Spinal cord (tissue), 10 donors: ENCODE measurements around the gene HAT1. TPM values are rescaled to one million over a fixed set of nuclear protein-coding genes. Genes with fewer than 3 reads are reported as not detected.
"Not testable (repeated sequence)": the region's sequence is repeated elsewhere in the genome, so short reads cannot be mapped to it uniquely, and the experiment has no call there.

ENCODE experiments used
- DNase-seq, 6 donors: peaks; one replicate each; pipeline versions ENCODE4 v3.0.0 to v3.0.0-alpha.2; 2013 to 2015; ENCODE audit warnings: low spot score in 6 of 6, low read depth in 4 of 6
- H3K27ac ChIP-seq: one replicate; pipeline ENCODE4 v1.5.1; 2013; ENCODE audit warnings: low read depth, low read length, control low read depth
- H3K27me3 ChIP-seq: one replicate; pipeline ENCODE4 v1.6.1; 2013; ENCODE audit warnings: low read length; ENCODE audit not compliant: control insufficient read depth, insufficient read depth
- H3K36me3 ChIP-seq: one replicate; pipeline ENCODE4 v1.6.1; 2013; ENCODE audit warnings: low read length; ENCODE audit not compliant: control insufficient read depth, insufficient read depth
- H3K4me1 ChIP-seq: one replicate; pipeline ENCODE4 v1.6.1; 2013; ENCODE audit warnings: low read length; ENCODE audit not compliant: control insufficient read depth, insufficient read depth
- H3K4me3 ChIP-seq: one replicate; pipeline ENCODE4 v1.5.1; 2013; ENCODE audit warnings: low read depth, low read length, control low read depth
- H3K9me3 ChIP-seq: one replicate; pipeline ENCODE4 v1.6.1; 2013; ENCODE audit warnings: low read length; ENCODE audit not compliant: control insufficient read depth, insufficient read depth
- WGBS: methylation state at CpG from one replicate; pipeline ENCODE4 v1.1.5; 2013; ENCODE audit warnings: missing lambda C conversion rate; ENCODE audit not compliant: insufficient coverage; 5-methylcytosine and 5-hydroxymethylcytosine counted together
- polyA plus RNA-seq, 2 donors: library from polyadenylated mRNA; unstranded; fragments of 120-200 nt; gene quantifications; one replicate each; pipeline ENCODE4 v1.2.1, GENCODE V29; 2013; ENCODE audit not compliant: insufficient read length in 2 of 2
- total RNA-seq, 2 donors: library from RNA; depleted of rRNA in 1 of 2; stranded (reverse); fragments of 120-200 nt in 1 of 2; fragments of >200 nt in 1 of 2; gene quantifications; one replicate each; pipeline versions ENCODE4 v1.2.3 to v1.2.4, GENCODE V29; 2013 to 2014
- donor health status: healthy.

HAT1 gene
- total and polyA plus RNA-seq, 4 donors = 39.3 to 53.5 (median 46.5) TPM

GRCh38 chr2:171986778-171987177, 64.5 kb downstream of the HAT1 start:
- no peaks in the 10 kb centered on the region for H3K4me1 ChIP-seq
- no peaks in the 10 kb centered on the region for H3K36me3 ChIP-seq
- H3K27ac ChIP-seq = no peak overlapping the region
- DNase-seq = no peak
- no peaks in the 10 kb centered on the region for H3K9me3 ChIP-seq
- WGBS = 93% methylated on average over 2 of the region's 4 CpGs
- no peak overlapping the region for H3K4me3 ChIP-seq
- H3K27me3 ChIP-seq = no peaks in the 10 kb centered on the region

GRCh38 chr2:171991027-171991426, 68.8 kb downstream of the HAT1 start:
- 100% methylated on average over 1 of the region's 4 CpGs for WGBS
- Histone ChIP-seq H3K27me3 (no peaks in the 10 kb centered on the region), H3K4me1 (no peaks in the 10 kb centered on the region), H3K9me3 (no peaks in the 10 kb centered on the region), H3K36me3 (no peaks in the 10 kb centered on the region), H3K4me3 (no peak overlapping the region), H3K27ac (no peak overlapping the region)
- no peak for DNase-seq

- DNase-seq = no peak
- no CpG with 5 or more reads among the region's 5 CpGs for WGBS
These were observed 73.3 kb downstream of the HAT1 start for GRCh38 chr2:171995586-171995985.

GRCh38 chr2:171996021-171996420, 73.8 kb downstream of the HAT1 start:
- Histone ChIP-seq H3K4me3 (no peak overlapping the region), H3K27ac (no peak overlapping the region), H3K9me3 (no peaks in the 10 kb centered on the region), H3K27me3 (no peaks in the 10 kb centered on the region), H3K36me3 (no peaks in the 10 kb centered on the region), H3K4me1 (no peaks in the 10 kb centered on the region)
- DNase-seq = no peak
- 90% methylated on average over 2 of the region's 5 CpGs for WGBS

More at GRCh38 chr2:171995586-171995985, 73.3 kb downstream of the HAT1 start:
- Histone ChIP-seq H3K9me3 (no peaks in the 10 kb centered on the region), H3K27me3 (no peaks in the 10 kb centered on the region), H3K36me3 (no peaks in the 10 kb centered on the region), H3K27ac (no peak overlapping the region), H3K4me3 (no peak overlapping the region), H3K4me1 (no peaks in the 10 kb centered on the region)

GRCh38 chr2:171997031-171997430, 74.8 kb downstream of the HAT1 start:
- not testable (repeated sequence) for H3K4me1 ChIP-seq, H3K4me3 ChIP-seq, H3K9me3 ChIP-seq, H3K27ac ChIP-seq, DNase-seq, H3K36me3 ChIP-seq, H3K27me3 ChIP-seq
- 94% methylated on average over 3 of the region's 5 CpGs for WGBS

- Histone ChIP-seq H3K27me3 (no peaks in the 10 kb centered on the region), H3K27ac (no peak overlapping the region), H3K4me1 (no peaks in the 10 kb centered on the region), H3K4me3 (peak overlapping the region; percentile 53), H3K36me3 (no peaks in the 10 kb centered on the region), H3K9me3 (no peaks in the 10 kb centered on the region)
- peak in 2 of 6 donors; percentile 19 to 54 for DNase-seq
- WGBS = 43% methylated on average over 1 of the region's 4 CpGs
These were observed 76.9 kb downstream of the HAT1 start for GRCh38 chr2:171999161-171999560.

- peak; percentile 79 to 97 (median 82) for DNase-seq
- Histone ChIP-seq H3K4me1 (no peaks in the 10 kb centered on the region), H3K27ac (no peak within 1 kb of the TSS), H3K36me3 (no peaks in the 10 kb centered on the region), H3K27me3 (no peaks in the 10 kb centered on the region), H3K9me3 (no peaks in the 10 kb centered on the region), H3K4me3 (peak within 1 kb of the TSS; percentile 80)
- WGBS = 0% methylated on average over 73 of the region's 73 CpGs
These were observed 77.6 kb downstream of the HAT1 start, which contains the start of gene METAP1D for GRCh38 chr2:171999604-172000469. Gene METAP1D (plus strand): TSS chr2:171999953. CDS start chr2:171999970, 17 bp downstream.

GRCh38 chr2:172000696-172001361, 78.6 kb downstream of the HAT1 start:
- Histone ChIP-seq H3K4me1 (no peaks in the 10 kb centered on the region), H3K36me3 (no peaks in the 10 kb centered on the region), H3K27ac (no peak overlapping the region), H3K4me3 (no peak overlapping the region), H3K27me3 (no peaks in the 10 kb centered on the region), H3K9me3 (no peaks in the 10 kb centered on the region)
- DNase-seq = no peak
- WGBS = 86% methylated on average over 8 of the region's 13 CpGs

- H3K4me1 ChIP-seq = no peaks in the 10 kb centered on the region
- no peak overlapping the region for H3K27ac ChIP-seq
- H3K36me3 ChIP-seq = no peaks in the 10 kb centered on the region
- no peaks in the 10 kb centered on the region for H3K27me3 ChIP-seq
- H3K9me3 ChIP-seq = no peaks in the 10 kb centered on the region
- no peak overlapping the region for H3K4me3 ChIP-seq
- WGBS = 100% methylated on average over 1 of the region's 1 CpG
- DNase-seq = no peak
These were observed 85.1 kb downstream of the HAT1 start for GRCh38 chr2:172007372-172007771.
